GM12878 (cell line): ENCODE data around the gene PSTPIP2. TPM values are rescaled to one million over a fixed set of nuclear protein-coding genes. Genes with fewer than 3 reads are reported as not detected.

ENCODE experiments used
- ATAC-seq: fragments of 200-7000 bp; cut with Tn5 transposase; 3 replicates; pipeline ENCODE4 v1.9.1; 2020; ENCODE audit warnings: mild to moderate bottlenecking, moderate library complexity
- BruUV-seq: library from RNA; stranded (reverse); fragments of 400-500 nt; replicated peaks from 2 replicates; lab custom pipeline; 2021; lab: Mats Ljungman, UMichigan
- CTCF ChIA-PET: fragments of 300-600 bp; sonication (Branson Sonifier 250); formaldehyde crosslinking; extraction: SDS; loops from one replicate; lab custom pipeline; 2021; ENCODE audit warnings: inconsistent platforms; lab: Yijun Ruan, JAX
- POLR2A ChIA-PET: fragments of 350-600 bp; formaldehyde crosslinking; extraction: SDS; loops from one replicate; lab custom pipeline; 2021; ENCODE audit warnings: inconsistent platforms; lab: Charles Lee
- RAD21 ChIA-PET: fragments of 300-600 bp; sonication (Branson Sonifier 250); formaldehyde crosslinking; loops from one replicate; lab custom pipeline; 2023; ENCODE audit warnings: antibody characterized with exemption; ENCODE audit not compliant: unreplicated experiment; lab: Charles Lee
- SMC1A ChIA-PET: fragments of 300-600 bp; sonication (Branson Sonifier 250); formaldehyde crosslinking; loops from one replicate; lab custom pipeline; 2023; ENCODE audit not compliant: unreplicated experiment, uncharacterized antibody; lab: Charles Lee
- DNase-seq: peaks from one replicate; pipeline ENCODE4 v3.0.0-alpha.2; 2011; ENCODE audit warnings: low read depth, low spot score
- FAIRE-seq: peaks from 3 replicates; lab custom pipeline; 2011; peaks lifted over from hg19 to GRCh38; lab: Jason Lieb, UNC
- H2AFZ ChIP-seq: 2 replicates; pipeline ENCODE4 v1.6.0; 2011; ENCODE audit warnings: low read depth, low read length, control low read depth; ENCODE audit not compliant: control insufficient read depth
- H3K27ac ChIP-seq: 2 replicates; pipeline ENCODE4 v1.5.1; 2011; ENCODE audit warnings: control low read depth; ENCODE audit not compliant: control insufficient read depth, insufficient read depth
- H3K27me3 ChIP-seq, 2 experiments: replicated peaks in 1 of 2; 2 replicates each; pipeline versions ENCODE4 v1.6.0 to v1.6.1; 2011; ENCODE audit warnings: low read length in 1 of 2; ENCODE audit not compliant: control insufficient read depth in 2 of 2, insufficient read depth in 2 of 2
- H3K36me3 ChIP-seq, 2 experiments: 2 replicates each; pipeline ENCODE4 v1.5.1; 2011; ENCODE audit warnings: low read length in 1 of 2; ENCODE audit not compliant: control insufficient read depth in 2 of 2, insufficient read depth in 2 of 2
- H3K4me1 ChIP-seq: 2 replicates; pipeline ENCODE4 v1.6.1; 2011; ENCODE audit warnings: mild to moderate bottlenecking, low read length, moderate library complexity, mixed read lengths; ENCODE audit not compliant: control insufficient read depth, insufficient read depth
- H3K4me2 ChIP-seq: 2 replicates; pipeline ENCODE4 v1.6.0; 2011; ENCODE audit warnings: control low read depth; ENCODE audit not compliant: control insufficient read depth, insufficient read depth
- H3K4me3 ChIP-seq: fragments of 200-600 bp; sonication (generic); 2 replicates; pipeline ENCODE4 v1.5.1; 2016
- H3K79me2 ChIP-seq: 2 replicates; pipeline ENCODE4 v1.6.0; 2011; ENCODE audit warnings: low read length; ENCODE audit not compliant: control insufficient read depth, insufficient read depth
- H3K9ac ChIP-seq: 2 replicates; pipeline ENCODE4 v1.8.0; 2011; ENCODE audit warnings: low read length, control low read depth, mixed read lengths; ENCODE audit not compliant: control insufficient read depth, insufficient read depth
- H3K9me3 ChIP-seq: replicated peaks from 3 replicates; pipeline ENCODE4 v1.5.1; 2011; ENCODE audit warnings: mild to moderate bottlenecking, low read length; ENCODE audit not compliant: control insufficient read depth, insufficient read depth
- H4K20me1 ChIP-seq: 2 replicates; pipeline ENCODE4 v1.6.0; 2011; ENCODE audit not compliant: control insufficient read depth, insufficient read depth
- BCL11A ChIP-seq: IDR thresholded peaks from 2 replicates; pipeline ENCODE4 v1.6.1; 2011; ENCODE audit warnings: low read depth, low read length
- FOS ChIP-seq: IDR thresholded peaks from 3 replicates; pipeline ENCODE4 v1.6.1; 2011; ENCODE audit warnings: borderline replicate concordance; ENCODE audit not compliant: insufficient read length; ENCODE audit errors: extremely low read depth
- GATAD2B ChIP-seq: fragments of 450-650 bp; conservative IDR thresholded peaks from 2 replicates; pipeline ENCODE4 v1.6.1; 2017; ENCODE audit warnings: low read depth, mild to moderate bottlenecking, moderate library complexity
- KLF5 ChIP-seq: fragments of 450-650 bp; IDR thresholded peaks from 2 replicates; pipeline ENCODE4 v1.6.1; 2014; ENCODE audit warnings: mild to moderate bottlenecking; ENCODE audit not compliant: partially characterized antibody
- LARP7 ChIP-seq: fragments of 450-650 bp; IDR thresholded peaks from 2 replicates; pipeline ENCODE4 v1.6.1; 2017; ENCODE audit warnings: mild to moderate bottlenecking
- NR2C1 ChIP-seq: fragments of 450-650 bp; IDR thresholded peaks from 2 replicates; pipeline ENCODE4 v1.6.1; 2017; ENCODE audit warnings: antibody characterized with exemption, mild to moderate bottlenecking, moderate library complexity
- NR2C2 ChIP-seq: IDR thresholded peaks from 2 replicates; pipeline ENCODE4 v1.6.1; 2011; ENCODE audit warnings: borderline replicate concordance, low read depth; ENCODE audit not compliant: control insufficient read depth, insufficient read length
- PAX5 ChIP-seq: IDR thresholded peaks from 2 replicates; pipeline ENCODE4 v1.6.1; 2011; ENCODE audit warnings: low read depth, low read length, borderline replicate concordance
- PAX8 ChIP-seq: fragments of 450-650 bp; IDR thresholded peaks from 2 replicates; pipeline ENCODE4 v1.6.1; 2017; ENCODE audit warnings: mild to moderate bottlenecking, moderate library complexity
- POU2F2 ChIP-seq: IDR thresholded peaks from 3 replicates; pipeline ENCODE4 v1.6.1; 2011; ENCODE audit warnings: low read depth, mild to moderate bottlenecking, low read length, borderline replicate concordance
- RAD21 ChIP-seq: IDR thresholded peaks from 2 replicates; pipeline ENCODE4 v1.6.1; 2011; ENCODE audit warnings: mild to moderate bottlenecking, low read depth, low read length, moderate library complexity; ENCODE audit not compliant: insufficient read depth
- RB1 ChIP-seq: fragments of 450-650 bp; formaldehyde crosslinking; IDR thresholded peaks from 2 replicates; pipeline ENCODE4 v1.6.1; 2017; ENCODE audit warnings: mild to moderate bottlenecking, borderline replicate concordance
- SMAD1 ChIP-seq: fragments of 450-650 bp; IDR thresholded peaks from 2 replicates; pipeline ENCODE4 v1.6.1; 2018; ENCODE audit warnings: mild to moderate bottlenecking, low read depth; ENCODE audit not compliant: partially characterized antibody
- SRF ChIP-seq, 2 experiments: IDR thresholded peaks; 2 replicates each; pipeline ENCODE4 v1.6.1; 2011; ENCODE audit warnings: low read depth in 2 of 2, low read length in 2 of 2, mild to moderate bottlenecking in 1 of 2, moderate library complexity in 1 of 2
- WGBS: methylation state at CpG from one replicate; pipeline ENCODE4 v1.1.6; 2016; ENCODE audit warnings: low lambda C conversion rate; ENCODE audit not compliant: insufficient replicate concordance, insufficient coverage; ENCODE audit errors: missing lambda C conversion rate; 5-methylcytosine and 5-hydroxymethylcytosine counted together
- in situ Hi-C: fragments of 300-500 bp; cut with MboI; formaldehyde crosslinking; loops from 9 replicates; pipeline ENCODE4 v1.14.3; 2018; ENCODE audit warnings: mixed read lengths
- intact Hi-C: fragments of 100-400 bp; cut with micrococcal nuclease; formaldehyde crosslinking; loops from one replicate; pipeline ENCODE4 v1.14.2; 2022; ENCODE audit not compliant: unreplicated experiment
- polyA plus RNA-seq, 11 experiments: library from polyadenylated mRNA; depleted of rRNA in 4 of 11; unstranded in 6 of 11; stranded (reverse) in 5 of 11; fragments of >200 nt; fragmentation: Nextera tagmentation in 4 of 11; fragmentation: Illumina TruSeq in 1 of 11; extraction: Ambion mirVana in 4 of 11; extraction: Trizol in 1 of 11; gene quantifications; 1 replicate in 1 of 11; 2 replicates in 10 of 11; pipeline versions ENCODE4 v1.2.1 to v1.2.3, GENCODE V29; 2011 to 2016; ENCODE audit warnings: inconsistent platforms in 2 of 11, missing spikeins in 2 of 11, low read depth in 1 of 11
- total RNA-seq, 4 experiments: library from RNA; depleted of rRNA in 3 of 4; stranded (reverse); fragments of >200 nt in 3 of 4; fragmentation: Illumina TruSeq in 1 of 4; extraction: Trizol in 1 of 4; gene quantifications; 2 replicates each; pipeline versions ENCODE4 v1.2.1 to v1.2.3, GENCODE V29; 2013 to 2021
- TF ChIP-seq, protein P1 (sequence below): IDR thresholded peaks from 2 replicates; pipeline ENCODE4 v1.6.1; 2011; ENCODE audit warnings: borderline replicate concordance, low read depth, mild to moderate bottlenecking, moderate library complexity, mixed read lengths, low read length; ENCODE audit not compliant: insufficient read depth; ENCODE audit errors: extremely low read length

PSTPIP2 gene
- total and polyA plus RNA-seq, 10 of the 15 experiments (the other 5 are each of a cell fraction or from before 2014, with no cell fraction given): 0.69 to 38.4 (median 24.7) TPM

DNA sequence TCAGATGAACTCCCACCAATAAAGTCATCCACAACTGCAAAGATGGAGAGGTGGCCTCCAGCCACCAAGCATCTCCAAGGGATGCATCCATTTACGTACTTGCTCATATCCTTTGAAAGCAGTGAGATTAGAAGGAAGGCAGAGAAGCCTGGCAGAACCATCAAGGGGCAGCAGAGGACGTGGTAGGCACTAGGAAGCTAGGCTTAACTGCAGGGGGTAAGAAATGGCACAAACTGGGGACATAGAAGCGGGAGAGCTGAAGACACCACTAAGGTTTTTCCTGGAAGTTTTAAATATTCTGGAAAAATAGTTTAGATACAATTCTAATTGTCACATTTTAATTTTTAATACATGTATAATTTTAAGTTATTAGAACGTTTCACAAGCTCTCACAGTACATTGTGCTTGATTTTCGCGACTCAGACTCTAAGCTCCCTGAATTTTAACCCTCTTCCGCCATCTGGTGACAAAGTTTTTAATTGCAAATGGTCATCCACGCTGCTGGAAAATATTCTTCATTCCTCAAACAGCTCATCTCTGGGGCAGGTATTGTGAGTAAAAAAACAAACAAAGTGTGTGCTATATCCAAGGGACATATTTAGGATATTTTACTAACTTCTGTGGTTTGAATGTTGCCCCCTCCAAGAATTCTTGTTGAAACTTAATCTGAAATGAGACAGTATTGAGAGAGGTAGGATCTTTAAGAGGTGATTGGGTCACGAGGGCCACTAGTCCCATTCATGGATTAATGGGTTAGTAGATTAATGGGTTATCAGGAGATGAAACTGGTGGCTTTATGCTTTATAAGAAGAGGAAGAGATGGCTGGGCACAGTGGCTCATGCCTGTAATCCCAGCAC lies 1.6 kb upstream of the PSTPIP2 start (continued):
- TF ChIP-seq RAD21: peak; percentile 91

GRCh38 chr18:46072959-46073358 lies 899 bp upstream of the PSTPIP2 start:
- Histone ChIP-seq H3K27ac (no peak overlapping the region), H2AFZ (no peak overlapping the region), H3K9ac (no peak overlapping the region), H3K79me2 (no peaks in the 10 kb centered on the region; the same call in none of the 2 replicates)
- WGBS: 100% methylated on average over 3 of the region's 3 CpGs
- RAD21 ChIA-PET: interaction anchor here (0.5 to 2.5 kb wide), 16 partner anchors 10 to 585 kb away, joined by 3 to 39 read pairs (median 4); no protein-coding TSS in a partner anchor
- TF ChIP-seq PAX5 (no peak), LARP7 (no peak), NR2C1 (no peak), POU2F2 (no peak), FOS (no peak), KLF5 (no peak), GATAD2B (no peak), RB1 (no peak), BCL11A (no peak), SMAD1 (no peak), NR2C2 (no peak), SRF (IDR thresholded peaks at IDR 0.05; ENCODE audit: low read depth in 2 of 2, low read length in 2 of 2) (no peak), PAX8 (no peak)
- TF ChIP-seq, protein P1, sequence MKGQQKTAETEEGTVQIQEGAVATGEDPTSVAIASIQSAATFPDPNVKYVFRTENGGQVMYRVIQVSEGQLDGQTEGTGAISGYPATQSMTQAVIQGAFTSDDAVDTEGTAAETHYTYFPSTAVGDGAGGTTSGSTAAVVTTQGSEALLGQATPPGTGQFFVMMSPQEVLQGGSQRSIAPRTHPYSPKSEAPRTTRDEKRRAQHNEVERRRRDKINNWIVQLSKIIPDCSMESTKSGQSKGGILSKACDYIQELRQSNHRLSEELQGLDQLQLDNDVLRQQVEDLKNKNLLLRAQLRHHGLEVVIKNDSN: no peak
- TF ChIP-seq, all 136 proteins: peak for 0
- no peaks in the 10 kb centered on the region; a peak in 3 of 4 replicates for H3K36me3 ChIP-seq
- ATAC-seq (no peak), FAIRE-seq (no peak), DNase-seq (no peak)
- H4K20me1 ChIP-seq: no peaks in the 10 kb centered on the region
- ChIA-PET CTCF (interaction anchor here (0.8 to 5.4 kb wide), 38 partner anchors 10 to 842 kb away, joined by 3 to 78 read pairs (median 5); partner anchors contain the start of genes ATP5F1A and SLC14A1), SMC1A (interaction anchor here (0.9 to 2.1 kb wide), 26 partner anchors 10 to 452 kb away, joined by 3 to 36 read pairs (median 6); no protein-coding TSS in a partner anchor), POLR2A (no interaction called here)
- in situ Hi-C loops: loop anchor here (5.0 to 10.0 kb wide), 2 partner anchors 151 to 378 kb away; no protein-coding TSS in a partner anchor
- no peak overlapping the region for H3K4me2 ChIP-seq
- intact Hi-C loops: loop anchor here (2.0 to 5.0 kb wide), 3 partner anchors 96 to 381 kb away; no protein-coding TSS in a partner anchor
- H3K4me3 ChIP-seq: no peak overlapping the region
- peaks cover 14% of the 10 kb centered on the region for H3K4me1 ChIP-seq
- BruUV-seq: no TSS peak
- H3K27me3 ChIP-seq: no peaks in the 10 kb centered on the region; a peak in 1 of 4 replicates
- no peaks in the 10 kb centered on the region; the same call in 2 of the 3 replicates for H3K9me3 ChIP-seq
